SK-N-SH treated with all-trans-retinoic acid at 6 μM for 48 hours (cell line): ENCODE measurements around the gene LRRC7.

Experiments used
- ARNTL ChIP-seq: fragments of 450-650 bp; formaldehyde crosslinking; IDR thresholded peaks from 2 replicates; pipeline ENCODE4 v1.5.0; 2020; ENCODE audit warnings: low read depth, mild to moderate bottlenecking, moderate library complexity, borderline replicate concordance
- CREB5 ChIP-seq: fragments of 250-450 bp; sonication (Bioruptor Pico); IDR thresholded peaks from 2 replicates; pipeline ENCODE4 v1.5.1; 2020; ENCODE audit warnings: low read depth, mild to moderate bottlenecking, moderate library complexity
- GLIS3 ChIP-seq: fragments of 250-450 bp; sonication (Bioruptor Pico); IDR thresholded peaks from 2 replicates; pipeline ENCODE4 v1.5.0; 2020; ENCODE audit warnings: mild to moderate bottlenecking, moderate library complexity
- ISL1 ChIP-seq: fragments of 250-450 bp; sonication (Bioruptor Pico); IDR thresholded peaks from 2 replicates; pipeline ENCODE4 v2.1.2; 2022; ENCODE audit warnings: mild to moderate bottlenecking, moderate library complexity
- POU6F1 ChIP-seq: fragments of 250-450 bp; sonication (Bioruptor Pico); IDR thresholded peaks from 2 replicates; pipeline ENCODE4 v1.8.0; 2021; ENCODE audit warnings: low read depth, mild to moderate bottlenecking, moderate library complexity, borderline replicate concordance
- RARB ChIP-seq: fragments of 250-450 bp; sonication (Bioruptor Pico); IDR thresholded peaks from 2 replicates; pipeline ENCODE4 v1.8.0; 2021; ENCODE audit warnings: mild to moderate bottlenecking, moderate library complexity
- SNAI2 ChIP-seq: fragments of 250-450 bp; sonication (Bioruptor Pico); IDR thresholded peaks from 2 replicates; pipeline ENCODE4 v1.5.0; 2020; ENCODE audit warnings: mild to moderate bottlenecking, moderate library complexity
- ZC3H10 ChIP-seq: fragments of 250-450 bp; sonication (Bioruptor Pico); IDR thresholded peaks from 2 replicates; pipeline ENCODE4 v1.5.1; 2021; ENCODE audit warnings: mild to moderate bottlenecking, moderate library complexity

GRCh38 chr1:69524015-69524414 is 43.7 kb upstream of the LRRC7 start:
- TF ChIP-seq POU6F1 (no peak), ARNTL (CRISPR knock-in tag) (no peak), SNAI2 (CRISPR knock-in tag) (no peak), CREB5 (no peak), RARB (CRISPR knock-in tag) (no peak), ZC3H10 (no peak), ISL1 (no peak), GLIS3 (no peak)
